ENCODE data around the gene RHOJ. TPM values are rescaled to one million over a fixed set of nuclear protein-coding genes. Genes with fewer than 3 reads are reported as not detected.

RHOJ gene
- polyA plus RNA-seq, 1 experiment, result 116 TPM

DNA sequence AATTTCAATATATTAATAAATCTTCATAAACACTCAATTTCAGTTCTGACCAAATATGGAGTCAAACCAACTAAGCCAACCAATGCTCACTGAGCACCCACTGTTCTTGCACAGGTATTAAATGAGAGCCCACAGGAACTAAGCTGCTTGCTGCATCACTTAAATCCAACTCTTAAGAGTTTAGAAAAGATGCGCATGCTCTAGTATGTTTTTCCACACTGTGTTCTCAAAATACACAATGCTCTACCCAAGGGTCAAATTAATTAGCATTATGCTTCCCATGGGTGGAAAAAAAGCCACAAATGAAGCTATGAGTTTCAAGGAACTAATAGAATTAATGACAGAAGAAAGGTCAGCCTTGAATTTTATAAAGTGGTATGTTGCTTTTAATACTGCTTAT, 118.2 kb downstream of the RHOJ start:
- no peaks in the 10 kb centered on the region for H3K36me3 ChIP-seq (ENCODE audit: control insufficient read depth, insufficient read depth, low read length)
- TF ChIP-seq, protein P1, sequence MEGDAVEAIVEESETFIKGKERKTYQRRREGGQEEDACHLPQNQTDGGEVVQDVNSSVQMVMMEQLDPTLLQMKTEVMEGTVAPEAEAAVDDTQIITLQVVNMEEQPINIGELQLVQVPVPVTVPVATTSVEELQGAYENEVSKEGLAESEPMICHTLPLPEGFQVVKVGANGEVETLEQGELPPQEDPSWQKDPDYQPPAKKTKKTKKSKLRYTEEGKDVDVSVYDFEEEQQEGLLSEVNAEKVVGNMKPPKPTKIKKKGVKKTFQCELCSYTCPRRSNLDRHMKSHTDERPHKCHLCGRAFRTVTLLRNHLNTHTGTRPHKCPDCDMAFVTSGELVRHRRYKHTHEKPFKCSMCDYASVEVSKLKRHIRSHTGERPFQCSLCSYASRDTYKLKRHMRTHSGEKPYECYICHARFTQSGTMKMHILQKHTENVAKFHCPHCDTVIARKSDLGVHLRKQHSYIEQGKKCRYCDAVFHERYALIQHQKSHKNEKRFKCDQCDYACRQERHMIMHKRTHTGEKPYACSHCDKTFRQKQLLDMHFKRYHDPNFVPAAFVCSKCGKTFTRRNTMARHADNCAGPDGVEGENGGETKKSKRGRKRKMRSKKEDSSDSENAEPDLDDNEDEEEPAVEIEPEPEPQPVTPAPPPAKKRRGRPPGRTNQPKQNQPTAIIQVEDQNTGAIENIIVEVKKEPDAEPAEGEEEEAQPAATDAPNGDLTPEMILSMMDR (IDR thresholded peaks at IDR 0.05; ENCODE audit: insufficient read depth, low read depth, low read length), result no peak
- H3K27me3 ChIP-seq (ENCODE audit: control insufficient read depth, insufficient read depth, low read length), result no peaks in the 10 kb centered on the region
- H3K4me3 ChIP-seq (ENCODE audit: low read depth, low read length), result no peak overlapping the region
- no peak for DNase-seq (ENCODE audit: low read depth)
- ChIA-PET POLR2A (no interaction called here), CTCF (interaction anchor here (1.0 kb wide), 1 partner anchor 1159 kb away, joined by 3 read pairs; no protein-coding TSS in a partner anchor)

DNA sequence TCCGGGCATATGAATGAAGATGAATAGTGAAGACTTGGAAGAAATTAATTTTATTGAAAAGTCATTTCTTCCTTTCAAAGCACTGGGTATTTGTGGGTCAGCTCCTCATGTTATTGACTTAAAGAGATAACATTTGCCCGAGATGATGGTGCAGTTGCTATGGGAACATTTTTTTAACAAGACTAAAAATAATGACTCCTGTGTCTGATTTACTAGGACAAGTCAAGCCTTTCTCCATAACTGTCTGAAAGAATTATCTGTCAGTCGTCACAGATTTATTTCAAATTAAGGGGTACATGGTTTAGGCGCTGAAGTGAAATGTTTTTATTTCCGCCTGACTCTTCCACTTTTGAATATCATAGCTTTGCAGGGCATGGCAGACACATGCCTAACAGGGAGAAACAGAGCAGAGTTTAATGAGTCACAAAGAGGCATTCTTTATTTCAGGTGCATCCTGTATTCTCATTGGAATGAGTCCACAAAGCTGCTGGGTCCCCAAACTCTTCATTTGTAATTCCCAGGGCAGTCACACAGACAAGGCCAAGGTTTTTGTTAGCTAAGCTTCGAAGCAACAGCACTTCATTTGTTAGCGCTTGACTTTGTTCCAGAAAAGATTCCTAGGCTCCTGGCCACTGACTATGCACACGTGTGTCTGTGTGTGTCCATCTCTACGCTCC, 118.8 kb downstream of the RHOJ start:
- POLR2A ChIA-PET, result no interaction called here
- TF ChIP-seq, protein P1 (IDR thresholded peaks at IDR 0.05; ENCODE audit: insufficient read depth, low read depth, low read length), result no peak
- DNase-seq (ENCODE audit: low read depth), result no peak

DNA sequence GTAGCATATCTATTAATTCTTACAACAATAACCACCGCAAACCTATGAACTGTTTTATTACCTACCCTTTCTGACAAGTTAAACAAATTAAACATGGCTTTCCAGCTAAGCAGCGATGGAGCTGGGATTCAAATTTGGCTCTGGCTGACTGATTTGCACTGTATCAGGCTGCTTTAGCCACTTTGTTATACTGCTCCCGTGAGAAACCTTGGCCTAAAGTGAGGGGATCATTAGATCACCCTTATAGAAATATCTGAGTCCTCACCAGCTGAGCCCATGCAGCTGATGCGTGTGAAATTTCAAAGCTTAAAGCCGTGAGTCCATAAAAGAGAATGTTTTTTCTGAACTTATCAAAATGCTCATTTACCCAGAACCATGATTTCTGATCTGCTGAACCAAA, 122.6 kb downstream of the RHOJ start:
- TF ChIP-seq, protein P1 (IDR thresholded peaks at IDR 0.05; ENCODE audit: insufficient read depth, low read depth, low read length), result no peak
- Histone ChIP-seq H3K27me3 (ENCODE audit: control insufficient read depth, insufficient read depth, low read length) (peaks cover 2% of the 10 kb centered on the region; the same call in 1 of the 2 replicates), H3K4me3 (ENCODE audit: low read depth, low read length) (no peak overlapping the region), H3K36me3 (ENCODE audit: control insufficient read depth, insufficient read depth, low read length) (no peaks in the 10 kb centered on the region)
- CTCF ChIA-PET, result no interaction called here
- no peak for DNase-seq (ENCODE audit: low read depth)
- POLR2A ChIA-PET, result no interaction called here

More for the DNA sequence above, 118.8 kb downstream of the RHOJ start:
- Histone ChIP-seq H3K36me3 (ENCODE audit: control insufficient read depth, insufficient read depth, low read length) (no peaks in the 10 kb centered on the region), H3K4me3 (ENCODE audit: low read depth, low read length) (no peak overlapping the region), H3K27me3 (ENCODE audit: control insufficient read depth, insufficient read depth, low read length) (peaks cover 2% of the 10 kb centered on the region; the same call in 1 of the 2 replicates)
- CTCF ChIA-PET, result interaction anchor here (1.0 kb wide), 1 partner anchor 1160 kb away, joined by 3 read pairs; no protein-coding TSS in a partner anchor

DNA sequence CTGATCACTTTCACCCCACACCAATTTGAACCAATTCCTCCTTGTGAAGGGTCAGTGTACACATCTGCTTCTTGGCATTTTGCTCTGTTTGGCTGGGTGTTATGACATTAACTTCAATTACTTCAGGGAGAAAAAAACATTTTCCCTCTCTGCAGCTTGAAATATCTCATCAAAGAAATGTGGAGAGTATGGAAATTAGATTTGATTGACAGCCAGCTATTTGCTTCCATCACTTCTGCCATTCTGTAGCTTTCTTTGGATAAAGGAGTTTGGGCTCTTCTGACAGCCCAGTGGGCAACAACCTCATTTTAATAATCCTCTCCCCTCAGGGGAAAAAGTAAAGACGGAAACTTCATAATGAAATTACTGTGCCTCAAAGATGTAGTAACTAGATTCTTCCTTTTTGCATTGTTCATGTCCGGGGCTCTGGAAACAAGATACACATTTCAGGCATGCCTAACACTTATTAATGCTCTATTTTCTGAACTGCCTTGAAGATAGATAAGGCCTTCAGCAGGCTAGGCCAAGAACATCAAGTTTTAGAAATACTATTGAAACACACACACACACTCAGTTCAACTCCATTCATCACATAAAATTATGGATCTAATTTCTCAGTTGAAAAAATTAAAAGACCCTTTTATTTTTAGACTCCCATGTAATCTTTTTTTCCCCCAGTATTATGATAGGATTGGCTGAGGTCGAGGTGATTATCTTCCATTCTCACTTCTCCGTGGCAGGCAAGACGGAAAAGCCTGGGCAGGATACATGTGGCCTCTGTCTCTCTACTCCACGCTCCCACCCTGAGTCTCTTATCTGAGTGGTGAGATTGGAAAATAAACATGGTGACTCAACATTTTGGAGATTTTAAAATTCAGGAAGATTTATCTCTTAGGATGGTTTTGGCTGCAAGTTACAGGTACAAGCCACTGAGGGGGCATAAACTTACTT, 124.8 kb downstream of the RHOJ start:
- POLR2A ChIA-PET, result no interaction called here
- TF ChIP-seq, protein P1 (IDR thresholded peaks at IDR 0.05; ENCODE audit: insufficient read depth, low read depth, low read length), result no peak
- Histone ChIP-seq H3K27me3 (ENCODE audit: control insufficient read depth, insufficient read depth, low read length) (peaks cover 2% of the 10 kb centered on the region; the same call in 1 of the 2 replicates), H3K36me3 (ENCODE audit: control insufficient read depth, insufficient read depth, low read length) (no peaks in the 10 kb centered on the region), H3K4me3 (ENCODE audit: low read depth, low read length) (no peak overlapping the region)
- CTCF ChIA-PET, result interaction anchor here (0.6 kb wide), 1 partner anchor 1254 kb away, joined by 3 read pairs; no protein-coding TSS in a partner anchor
- DNase-seq (ENCODE audit: low read depth), result no peak

DNA sequence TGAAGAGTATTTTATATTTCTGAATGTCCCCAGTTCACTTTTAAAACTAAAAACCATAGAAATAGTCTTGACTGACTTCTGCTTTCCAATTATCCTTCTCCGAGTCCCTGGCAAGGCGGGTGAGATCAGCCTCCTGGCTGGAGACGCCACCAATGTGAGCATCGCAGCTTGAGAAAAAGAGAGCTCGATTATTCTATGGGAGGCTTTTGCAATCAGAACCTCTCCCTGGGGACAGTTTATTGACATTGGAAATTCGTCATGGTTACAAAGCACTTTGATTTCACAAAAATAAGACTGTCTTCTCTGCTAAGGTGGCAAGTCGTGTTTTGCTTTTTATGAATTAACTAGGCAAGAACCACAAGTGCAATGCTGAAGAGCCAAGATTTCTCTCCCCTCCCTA, 138.1 kb downstream of the RHOJ start:
- ChIA-PET POLR2A (interaction anchor here (0.6 kb wide), 1 partner anchor 299 kb away, joined by 6 read pairs; the partner anchor contains the start of gene WDR89), CTCF (no interaction called here)
- H3K27me3 ChIP-seq (ENCODE audit: control insufficient read depth, insufficient read depth, low read length), result peaks cover 2% of the 10 kb centered on the region; the same call in 1 of the 2 replicates
- no peak for DNase-seq (ENCODE audit: low read depth)
- no peak overlapping the region for H3K4me3 ChIP-seq (ENCODE audit: low read depth, low read length)
- no peaks in the 10 kb centered on the region for H3K36me3 ChIP-seq (ENCODE audit: control insufficient read depth, insufficient read depth, low read length)
- TF ChIP-seq, protein P1 (IDR thresholded peaks at IDR 0.05; ENCODE audit: insufficient read depth, low read depth, low read length), result no peak

Data from BJ (cell line).